Central memory CD8-positive, alpha-beta T cell (primary cell): ENCODE results near the gene ATP8B2.
A peak's percentile ranks its signal among the peaks of the same experiment; 100 is the strongest.

Experiments used
- ATAC-seq: fragments of 150-1000 bp; cut with Tn5 transposase; replicated peaks from 2 replicates; pipeline ENCODE4 v1.10.0; 2022; ENCODE audit warnings: mild to moderate bottlenecking, moderate FRiP score, moderate number of reproducible peaks; ENCODE audit not compliant: poor library complexity, severe bottlenecking; ENCODE audit errors: extremely low read depth
- DNase-seq, 2 donors: peaks; one replicate each; pipeline ENCODE4 v3.0.0; 2021; ENCODE audit warnings: low spot score in 2 of 2
- H3K27ac Mint-ChIP-seq: one replicate; pipeline ENCODE4 v1.8.0; 2022; ENCODE audit warnings: low read depth, mild to moderate bottlenecking, moderate library complexity, mixed read lengths
- H3K27me3 Mint-ChIP-seq: one replicate; pipeline ENCODE4 v1.8.0; 2022; ENCODE audit warnings: mixed read lengths
- H3K36me3 Mint-ChIP-seq: one replicate; pipeline ENCODE4 v1.8.0; 2022; ENCODE audit warnings: mild to moderate bottlenecking, moderate library complexity, mixed read lengths; ENCODE audit not compliant: insufficient read depth
- H3K4me1 Mint-ChIP-seq: one replicate; pipeline ENCODE4 v1.8.0; 2022; ENCODE audit warnings: mixed read lengths
- H3K4me3 Mint-ChIP-seq: one replicate; pipeline ENCODE4 v1.8.0; 2022; ENCODE audit warnings: mild to moderate bottlenecking, moderate library complexity, mixed read lengths
- H3K9me3 Mint-ChIP-seq: one replicate; pipeline ENCODE4 v1.8.0; 2022; ENCODE audit warnings: mixed read lengths

The ATP8B2 gene

DNA sequence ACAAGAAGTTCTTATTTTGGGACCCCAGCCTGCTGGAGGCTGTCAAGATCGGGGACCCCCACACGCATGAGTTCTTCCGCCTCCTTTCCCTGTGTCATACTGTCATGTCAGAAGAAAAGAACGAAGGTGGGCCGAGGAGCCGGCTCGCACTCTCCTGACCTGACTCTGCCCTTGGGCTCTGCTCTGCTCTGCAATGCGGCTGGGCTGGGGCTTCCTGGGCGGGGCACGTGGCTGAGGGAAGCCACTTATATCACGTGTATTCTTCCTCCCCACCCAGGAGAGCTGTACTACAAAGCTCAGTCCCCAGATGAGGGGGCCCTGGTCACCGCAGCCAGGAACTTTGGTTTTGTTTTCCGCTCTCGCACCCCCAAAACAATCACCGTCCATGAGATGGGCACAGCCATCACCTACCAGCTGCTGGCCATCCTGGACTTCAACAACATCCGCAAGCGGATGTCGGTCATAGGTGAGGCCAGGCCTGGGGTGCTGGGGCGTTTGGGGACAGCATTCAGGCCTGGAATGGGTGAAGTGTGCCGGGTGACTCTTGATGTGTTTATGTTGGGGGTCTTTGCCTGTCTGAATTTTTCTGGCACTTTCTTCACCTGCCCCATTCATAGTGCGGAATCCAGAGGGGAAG lies 17.6 kb downstream of the ATP8B2 start:
- H3K9me3 Mint-ChIP-seq, result no peaks in the 10 kb centered on the region
- H3K4me1 Mint-ChIP-seq, result peaks cover 87% of the 10 kb centered on the region
- DNase-seq (peak; percentile 61 to 68), ATAC-seq (peak; percentile 99)
- peak overlapping the region; percentile 90 for H3K27ac Mint-ChIP-seq
- H3K4me3 Mint-ChIP-seq, result peak overlapping the region; percentile 85
- no peaks in the 10 kb centered on the region for H3K27me3 Mint-ChIP-seq
- H3K36me3 Mint-ChIP-seq, result peaks cover 63% of the 10 kb centered on the region

GRCh38 chr1:154344977-154345837 lies 19.9 kb downstream of the ATP8B2 start:
- H3K27ac Mint-ChIP-seq, result peak overlapping the region; percentile 46
- no peaks in the 10 kb centered on the region for H3K27me3 Mint-ChIP-seq
- ATAC-seq (no peak), DNase-seq (peak; percentile 62 to 65)
- peaks cover 77% of the 10 kb centered on the region for H3K4me1 Mint-ChIP-seq
- peaks cover 78% of the 10 kb centered on the region for H3K36me3 Mint-ChIP-seq
- no peaks in the 10 kb centered on the region for H3K9me3 Mint-ChIP-seq
- H3K4me3 Mint-ChIP-seq, result peak overlapping the region; percentile 85

DNA sequence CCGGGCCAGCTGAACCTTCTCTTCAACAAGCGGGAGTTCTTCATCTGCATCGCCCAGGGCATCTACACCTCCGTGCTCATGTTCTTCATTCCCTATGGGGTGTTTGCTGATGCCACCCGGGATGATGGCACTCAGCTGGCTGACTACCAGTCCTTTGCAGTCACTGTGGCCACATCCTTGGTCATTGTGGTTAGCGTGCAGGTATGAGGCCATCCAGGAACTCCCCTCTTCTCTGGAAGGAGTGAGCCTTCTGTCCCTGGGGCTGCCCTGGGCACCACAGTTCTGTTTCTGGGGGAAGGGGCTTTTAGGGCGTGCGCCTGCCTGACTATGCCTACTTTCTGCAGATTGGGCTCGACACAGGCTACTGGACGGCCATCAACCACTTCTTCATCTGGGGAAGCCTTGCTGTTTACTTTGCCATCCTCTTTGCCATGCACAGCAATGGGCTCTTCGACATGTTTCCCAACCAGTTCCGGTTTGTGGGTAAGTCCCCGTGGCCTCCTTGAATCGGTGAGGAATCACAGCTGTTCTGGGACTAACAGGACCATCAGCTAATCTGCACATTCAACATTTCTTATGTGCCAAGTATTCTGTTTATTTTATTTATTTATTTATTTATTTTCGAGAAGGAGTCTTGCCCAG lies 21.1 kb downstream of the ATP8B2 start:
- no peak for ATAC-seq
- DNase-seq, result no peak
- H3K27ac Mint-ChIP-seq, result no peak overlapping the region
- H3K36me3 Mint-ChIP-seq, result peaks cover 68% of the 10 kb centered on the region
- H3K4me3 Mint-ChIP-seq, result peak overlapping the region; percentile 23
- no peaks in the 10 kb centered on the region for H3K27me3 Mint-ChIP-seq
- H3K9me3 Mint-ChIP-seq, result no peaks in the 10 kb centered on the region
- H3K4me1 Mint-ChIP-seq, result peaks cover 67% of the 10 kb centered on the region

DNA sequence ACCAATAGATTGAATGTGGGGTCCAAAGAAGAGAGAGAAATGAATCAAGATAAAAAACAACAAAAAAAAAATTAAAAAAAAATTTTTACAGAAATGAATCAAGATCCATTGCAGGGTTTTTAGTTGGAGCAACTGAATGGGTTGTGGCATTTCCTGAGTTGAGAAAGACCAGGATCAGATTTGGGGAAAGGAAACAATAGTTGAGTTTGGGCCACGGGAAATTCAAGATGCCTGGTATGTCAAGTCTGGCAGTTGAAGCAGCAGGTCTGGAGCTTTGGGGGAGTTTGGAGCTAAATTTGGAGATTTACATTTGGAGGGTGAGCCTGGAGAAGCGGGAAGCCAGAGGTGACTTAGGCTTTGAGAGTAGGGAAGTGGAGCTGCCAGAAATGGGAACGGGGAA lies 22.6 kb downstream of the ATP8B2 start:
- Mint-ChIP-seq H3K4me3 (no peak overlapping the region), H3K27me3 (no peaks in the 10 kb centered on the region), H3K36me3 (peaks cover 57% of the 10 kb centered on the region), H3K9me3 (no peaks in the 10 kb centered on the region), H3K27ac (peak overlapping the region; percentile 52), H3K4me1 (peaks cover 59% of the 10 kb centered on the region)
- no peak for ATAC-seq
- no peak for DNase-seq

GRCh38 chr1:154348429-154349076 lies 23.2 kb downstream of the ATP8B2 start:
- no peak overlapping the region for H3K4me3 Mint-ChIP-seq
- no peaks in the 10 kb centered on the region for H3K27me3 Mint-ChIP-seq
- ATAC-seq, result no peak
- H3K36me3 Mint-ChIP-seq, result peaks cover 51% of the 10 kb centered on the region
- peaks cover 59% of the 10 kb centered on the region for H3K4me1 Mint-ChIP-seq
- no peak for DNase-seq
- H3K27ac Mint-ChIP-seq, result peak overlapping the region; percentile 52
- H3K9me3 Mint-ChIP-seq, result no peaks in the 10 kb centered on the region

DNA sequence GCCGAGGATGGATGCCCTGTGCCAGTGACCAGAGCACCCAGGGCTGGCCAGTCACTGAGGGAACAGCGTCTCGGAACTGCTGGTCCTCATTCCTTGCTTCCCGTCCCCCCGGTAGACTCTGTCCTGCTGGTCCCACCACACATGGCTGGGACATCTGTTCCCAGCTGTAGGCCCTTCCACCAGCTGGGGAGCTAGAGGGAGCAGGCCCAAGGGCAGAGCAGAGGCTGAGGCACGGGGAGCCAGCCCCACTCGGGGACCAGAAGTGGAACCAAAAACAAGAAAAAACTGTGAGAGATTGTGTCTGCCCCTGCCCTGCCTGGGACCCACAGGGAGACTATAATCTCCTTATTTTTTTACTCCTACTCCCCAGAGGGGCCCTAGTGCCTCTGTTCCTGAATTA lies 23.8 kb downstream of the ATP8B2 start:
- Mint-ChIP-seq H3K4me1 (peaks cover 59% of the 10 kb centered on the region), H3K27ac (no peak overlapping the region), H3K27me3 (no peaks in the 10 kb centered on the region), H3K4me3 (no peak overlapping the region), H3K9me3 (no peaks in the 10 kb centered on the region), H3K36me3 (peaks cover 46% of the 10 kb centered on the region)
- no peak for ATAC-seq
- no peak for DNase-seq

GRCh38 chr1:154350383-154350782 lies 25.1 kb downstream of the ATP8B2 start:
- H3K27ac Mint-ChIP-seq, result no peak overlapping the region

DNA sequence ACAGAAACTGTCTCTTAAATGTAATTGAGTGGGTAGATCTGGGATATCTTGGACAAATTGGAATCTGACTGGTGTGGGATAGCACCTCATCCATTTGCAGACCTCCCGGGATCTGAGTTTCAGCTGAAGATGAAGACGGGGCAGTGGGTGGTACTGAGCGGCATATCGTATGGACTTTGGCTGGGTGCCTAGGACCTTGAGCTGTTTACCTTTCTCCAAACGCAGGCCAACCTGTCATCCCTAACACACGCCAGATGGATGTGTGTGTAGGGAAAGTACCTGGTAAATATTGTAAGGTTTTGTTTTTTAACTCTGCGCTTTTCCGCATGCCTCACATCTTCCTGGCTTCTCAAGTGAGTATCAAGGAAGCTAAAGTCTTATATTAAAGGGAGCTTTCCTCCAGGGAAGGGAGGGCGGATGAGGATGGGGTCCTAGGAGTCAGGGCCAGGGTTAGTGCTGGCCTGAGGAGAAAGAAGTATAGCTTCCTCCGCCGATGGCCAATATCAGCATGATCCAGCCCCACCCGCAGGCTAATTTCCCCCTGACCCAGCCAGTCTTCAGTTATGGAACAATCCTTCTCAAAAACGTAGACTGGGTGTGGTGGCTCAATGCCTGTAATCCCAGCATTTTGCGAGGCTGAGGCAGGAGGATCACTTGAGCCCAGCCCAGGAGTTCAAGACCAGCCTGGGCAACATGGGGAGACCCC lies 26.2 kb downstream of the ATP8B2 start:
- Mint-ChIP-seq H3K36me3 (peaks cover 31% of the 10 kb centered on the region), H3K27me3 (no peaks in the 10 kb centered on the region), H3K9me3 (no peaks in the 10 kb centered on the region), H3K4me1 (peaks cover 42% of the 10 kb centered on the region), H3K27ac (no peak overlapping the region), H3K4me3 (no peak overlapping the region)
- ATAC-seq (no peak), DNase-seq (no peak)

More at GRCh38 chr1:154350383-154350782, 25.1 kb downstream of the ATP8B2 start:
- Mint-ChIP-seq H3K36me3 (peaks cover 40% of the 10 kb centered on the region), H3K4me3 (no peak overlapping the region), H3K4me1 (peaks cover 48% of the 10 kb centered on the region), H3K9me3 (no peaks in the 10 kb centered on the region), H3K27me3 (no peaks in the 10 kb centered on the region)
- no peak for DNase-seq
- no peak for ATAC-seq

- Mint-ChIP-seq H3K4me3 (peak overlapping the region; percentile 73), H3K9me3 (no peaks in the 10 kb centered on the region), H3K27me3 (no peaks in the 10 kb centered on the region), H3K4me1 (peaks cover 39% of the 10 kb centered on the region), H3K27ac (peak overlapping the region; percentile 94), H3K36me3 (peaks cover 29% of the 10 kb centered on the region)
- DNase-seq, result no peak
- no peak for ATAC-seq
Observed at GRCh38 chr1:154352245-154352580, 26.9 kb downstream of the ATP8B2 start.

DNA sequence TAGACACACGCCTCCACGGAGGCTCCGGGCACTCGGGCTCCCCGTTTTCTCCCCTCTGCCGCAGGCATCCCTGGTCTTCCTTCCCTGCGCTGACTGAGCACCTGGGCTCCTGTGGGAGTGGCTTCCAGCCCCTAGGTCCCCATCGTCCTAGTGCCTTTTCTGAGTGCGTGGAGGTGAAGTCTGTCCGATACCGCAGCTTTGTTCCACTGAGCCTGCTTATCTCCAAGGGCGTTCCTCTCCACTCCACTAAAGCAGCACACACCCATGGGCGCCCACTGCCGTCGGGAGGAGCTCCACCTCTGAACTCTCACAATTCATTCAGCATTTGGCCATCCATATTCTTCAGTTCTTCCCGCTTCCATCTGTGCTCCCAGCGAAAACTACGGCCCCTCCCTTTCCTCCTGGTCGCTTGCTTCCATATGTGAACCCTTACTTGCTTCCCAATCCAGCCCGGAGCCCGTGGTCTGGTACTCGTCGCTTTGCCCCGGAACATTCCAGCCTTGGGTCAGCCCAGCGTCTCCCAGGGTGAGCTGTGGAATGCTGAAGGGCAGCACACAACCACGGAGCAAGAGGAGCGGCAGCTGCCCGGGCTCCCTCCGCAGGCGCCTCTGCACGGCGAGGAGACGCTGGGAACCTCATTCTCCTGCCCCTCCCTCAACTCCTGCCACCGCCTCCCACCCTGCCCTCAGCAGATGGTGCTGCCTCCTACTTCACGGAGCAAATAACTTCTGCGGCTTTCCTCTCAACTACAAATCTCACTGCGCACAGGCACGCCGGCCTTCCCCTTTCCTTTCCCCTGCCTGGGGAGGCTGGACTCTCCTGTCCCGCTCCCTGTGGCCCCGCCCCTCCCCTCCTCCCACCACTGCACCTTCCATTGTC lies 27.5 kb downstream of the ATP8B2 start:
- H3K27me3 Mint-ChIP-seq, result no peaks in the 10 kb centered on the region

DNA sequence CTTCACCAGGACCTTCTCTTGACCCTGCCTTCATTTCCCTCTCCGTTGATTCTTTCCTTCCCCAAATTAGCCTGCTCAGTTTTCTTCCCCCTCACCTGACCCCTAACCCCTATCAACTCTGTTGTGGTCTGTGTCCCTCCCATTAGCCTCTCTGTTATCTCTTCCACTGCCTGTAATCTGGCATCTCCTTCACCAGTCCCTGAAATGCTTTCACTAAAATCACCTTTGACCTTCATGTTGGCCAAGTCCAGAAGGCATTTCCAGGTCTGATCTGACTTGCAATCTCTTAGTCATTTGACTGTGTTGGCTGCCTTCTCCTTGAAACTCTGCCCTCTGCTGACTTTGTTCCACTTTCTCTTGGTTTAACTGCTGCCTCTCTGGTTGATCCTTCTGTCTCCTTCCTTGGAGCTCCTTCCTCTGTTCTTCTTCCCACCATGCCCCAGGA lies 28.2 kb downstream of the ATP8B2 start:
- peaks cover 16% of the 10 kb centered on the region for H3K36me3 Mint-ChIP-seq
- ATAC-seq (peak; percentile 52), DNase-seq (no peak)
- peak overlapping the region; percentile 73 for H3K4me3 Mint-ChIP-seq
- peak overlapping the region; percentile 94 for H3K27ac Mint-ChIP-seq
- H3K4me1 Mint-ChIP-seq, result peaks cover 28% of the 10 kb centered on the region
- no peaks in the 10 kb centered on the region for H3K27me3 Mint-ChIP-seq
- H3K9me3 Mint-ChIP-seq, result no peaks in the 10 kb centered on the region

More for the DNA sequence above, 27.5 kb downstream of the ATP8B2 start:
- Mint-ChIP-seq H3K9me3 (no peaks in the 10 kb centered on the region), H3K36me3 (peaks cover 23% of the 10 kb centered on the region), H3K4me1 (peaks cover 33% of the 10 kb centered on the region), H3K27ac (peak overlapping the region; percentile 94), H3K4me3 (peak overlapping the region; percentile 73)
- ATAC-seq, result peak; percentile 70
- DNase-seq, result no peak
